ENCODE results near the gene PIAS1. TPM values are rescaled to one million over a fixed set of nuclear protein-coding genes. Genes with fewer than 3 reads are reported as not detected.

PIAS1 gene
- total RNA-seq, 1 experiment from 2014 or later = 25.9 TPM

GRCh38 chr15:68210409-68210756 lies 156.3 kb downstream of the PIAS1 start (continued):
- no peak for TF ChIP-seq EZH2phosphoT487 (IDR thresholded peaks at IDR 0.05; ENCODE audit: borderline replicate concordance)
- TF ChIP-seq, protein P1, sequence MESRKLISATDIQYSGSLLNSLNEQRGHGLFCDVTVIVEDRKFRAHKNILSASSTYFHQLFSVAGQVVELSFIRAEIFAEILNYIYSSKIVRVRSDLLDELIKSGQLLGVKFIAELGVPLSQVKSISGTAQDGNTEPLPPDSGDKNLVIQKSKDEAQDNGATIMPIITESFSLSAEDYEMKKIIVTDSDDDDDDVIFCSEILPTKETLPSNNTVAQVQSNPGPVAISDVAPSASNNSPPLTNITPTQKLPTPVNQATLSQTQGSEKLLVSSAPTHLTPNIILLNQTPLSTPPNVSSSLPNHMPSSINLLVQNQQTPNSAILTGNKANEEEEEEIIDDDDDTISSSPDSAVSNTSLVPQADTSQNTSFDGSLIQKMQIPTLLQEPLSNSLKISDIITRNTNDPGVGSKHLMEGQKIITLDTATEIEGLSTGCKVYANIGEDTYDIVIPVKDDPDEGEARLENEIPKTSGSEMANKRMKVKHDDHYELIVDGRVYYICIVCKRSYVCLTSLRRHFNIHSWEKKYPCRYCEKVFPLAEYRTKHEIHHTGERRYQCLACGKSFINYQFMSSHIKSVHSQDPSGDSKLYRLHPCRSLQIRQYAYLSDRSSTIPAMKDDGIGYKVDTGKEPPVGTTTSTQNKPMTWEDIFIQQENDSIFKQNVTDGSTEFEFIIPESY (IDR thresholded peaks at IDR 0.05; ENCODE audit: extremely low read depth, insufficient replicate concordance, low read length) = no peak
- TF ChIP-seq TCF7L2 (IDR thresholded peaks at IDR 0.05; ENCODE audit: borderline replicate concordance, extremely low read depth, insufficient read depth, insufficient read length) = no peak
- TF ChIP-seq, protein P2, sequence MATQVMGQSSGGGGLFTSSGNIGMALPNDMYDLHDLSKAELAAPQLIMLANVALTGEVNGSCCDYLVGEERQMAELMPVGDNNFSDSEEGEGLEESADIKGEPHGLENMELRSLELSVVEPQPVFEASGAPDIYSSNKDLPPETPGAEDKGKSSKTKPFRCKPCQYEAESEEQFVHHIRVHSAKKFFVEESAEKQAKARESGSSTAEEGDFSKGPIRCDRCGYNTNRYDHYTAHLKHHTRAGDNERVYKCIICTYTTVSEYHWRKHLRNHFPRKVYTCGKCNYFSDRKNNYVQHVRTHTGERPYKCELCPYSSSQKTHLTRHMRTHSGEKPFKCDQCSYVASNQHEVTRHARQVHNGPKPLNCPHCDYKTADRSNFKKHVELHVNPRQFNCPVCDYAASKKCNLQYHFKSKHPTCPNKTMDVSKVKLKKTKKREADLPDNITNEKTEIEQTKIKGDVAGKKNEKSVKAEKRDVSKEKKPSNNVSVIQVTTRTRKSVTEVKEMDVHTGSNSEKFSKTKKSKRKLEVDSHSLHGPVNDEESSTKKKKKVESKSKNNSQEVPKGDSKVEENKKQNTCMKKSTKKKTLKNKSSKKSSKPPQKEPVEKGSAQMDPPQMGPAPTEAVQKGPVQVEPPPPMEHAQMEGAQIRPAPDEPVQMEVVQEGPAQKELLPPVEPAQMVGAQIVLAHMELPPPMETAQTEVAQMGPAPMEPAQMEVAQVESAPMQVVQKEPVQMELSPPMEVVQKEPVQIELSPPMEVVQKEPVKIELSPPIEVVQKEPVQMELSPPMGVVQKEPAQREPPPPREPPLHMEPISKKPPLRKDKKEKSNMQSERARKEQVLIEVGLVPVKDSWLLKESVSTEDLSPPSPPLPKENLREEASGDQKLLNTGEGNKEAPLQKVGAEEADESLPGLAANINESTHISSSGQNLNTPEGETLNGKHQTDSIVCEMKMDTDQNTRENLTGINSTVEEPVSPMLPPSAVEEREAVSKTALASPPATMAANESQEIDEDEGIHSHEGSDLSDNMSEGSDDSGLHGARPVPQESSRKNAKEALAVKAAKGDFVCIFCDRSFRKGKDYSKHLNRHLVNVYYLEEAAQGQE (IDR thresholded peaks at IDR 0.05; ENCODE audit: low read depth) = no peak
- no peak for TF ChIP-seq SIN3A (IDR thresholded peaks at IDR 0.05; ENCODE audit: low read depth)
- TF ChIP-seq EGR1 (IDR thresholded peaks at IDR 0.05; ENCODE audit: low read depth) = no peak
- no peak for TF ChIP-seq SRF (IDR thresholded peaks at IDR 0.05; ENCODE audit: low read depth)

All from HCT116 (cell line).